ENCODE data around the gene CELSR1. TPM values are rescaled to one million over a fixed set of nuclear protein-coding genes. Genes with fewer than 3 reads are reported as not detected.

Gene CELSR1
- total and polyA plus RNA-seq, 2 of the 13 experiments (the other 11 are each of a cell fraction or from before 2014, with no cell fraction given) = 0.78 to 1.8 TPM

Other genes with a start within 250 kb of the CELSR1 start
- 13.5 and 15.3 TPM in 2 replicates for gene GTSE1, start 240.8 kb downstream of the CELSR1 start, total RNA-seq (2016; rRNA removed; fragmentation: Illumina TruSeq; extraction: Trizol)
- gene GTSE1, start 240.8 kb downstream of the CELSR1 start, polyA plus RNA-seq (2011; rRNA removed) = 7.0 and 10.7 TPM in 2 replicates
- 47.7 and 50.2 TPM in 2 replicates for gene TRMU, start 201.9 kb downstream of the CELSR1 start, total RNA-seq (2016; rRNA removed; fragmentation: Illumina TruSeq; extraction: Trizol)
- 31.0 and 32.1 TPM in 2 replicates for gene TRMU, start 201.9 kb downstream of the CELSR1 start, polyA plus RNA-seq (2011; rRNA removed)
- gene GRAMD4, start 82.8 kb upstream of the CELSR1 start, total RNA-seq (2016; rRNA removed; fragmentation: Illumina TruSeq; extraction: Trizol) = 12.9 and 15.7 TPM in 2 replicates
- 15.2 and 16.8 TPM in 2 replicates for gene GRAMD4, start 82.8 kb upstream of the CELSR1 start, polyA plus RNA-seq (2011; rRNA removed)
- gene CERK, start 200.6 kb upstream of the CELSR1 start, total RNA-seq (2016; rRNA removed; fragmentation: Illumina TruSeq; extraction: Trizol) = 40.3 and 41.8 TPM in 2 replicates
- gene CERK, start 200.6 kb upstream of the CELSR1 start, polyA plus RNA-seq (2011; rRNA removed) = 41.9 and 49.5 TPM in 2 replicates
- gene TBC1D22A, start 225.0 kb upstream of the CELSR1 start, total RNA-seq (2016; rRNA removed; fragmentation: Illumina TruSeq; extraction: Trizol) = 17.3 and 17.6 TPM in 2 replicates
- gene TBC1D22A, start 225.0 kb upstream of the CELSR1 start, polyA plus RNA-seq (2011; rRNA removed) = 17.5 and 18.0 TPM in 2 replicates